HG03175 (cell line): ENCODE results near the gene FMO1.
"Not testable (repeated sequence)": the region's sequence is repeated elsewhere in the genome, so short reads cannot be mapped to it uniquely, and the experiment has no call there.

Experiments used
- ATAC-seq: cut with Tn5 transposase; IDR thresholded peaks from one replicate; pipeline ENCODE4 v1.9.1; 2021; ENCODE audit warnings: mild to moderate bottlenecking, moderate library complexity; ENCODE audit not compliant: unreplicated experiment

The FMO1 gene

DNA sequence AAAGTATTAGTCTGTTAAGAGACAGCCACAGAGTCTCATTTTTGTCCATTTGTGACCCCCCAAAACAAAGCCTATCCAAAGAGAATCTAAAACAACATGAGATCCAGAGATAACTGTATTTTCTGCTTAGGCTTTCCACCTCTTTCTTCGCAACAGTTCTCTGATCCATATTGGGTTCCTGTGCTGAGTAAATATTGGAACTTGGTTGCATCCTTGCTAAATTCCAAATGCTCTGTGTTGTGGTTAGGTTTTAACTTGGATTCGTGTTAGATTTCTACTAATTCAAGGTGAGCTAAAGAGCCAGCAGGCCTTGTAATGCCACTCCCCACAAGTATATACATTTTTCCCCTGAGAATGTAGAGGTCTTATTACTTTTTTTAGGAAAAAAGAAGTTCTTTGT is 29.2 kb downstream of the FMO1 start:
- ATAC-seq: no peak

DNA sequence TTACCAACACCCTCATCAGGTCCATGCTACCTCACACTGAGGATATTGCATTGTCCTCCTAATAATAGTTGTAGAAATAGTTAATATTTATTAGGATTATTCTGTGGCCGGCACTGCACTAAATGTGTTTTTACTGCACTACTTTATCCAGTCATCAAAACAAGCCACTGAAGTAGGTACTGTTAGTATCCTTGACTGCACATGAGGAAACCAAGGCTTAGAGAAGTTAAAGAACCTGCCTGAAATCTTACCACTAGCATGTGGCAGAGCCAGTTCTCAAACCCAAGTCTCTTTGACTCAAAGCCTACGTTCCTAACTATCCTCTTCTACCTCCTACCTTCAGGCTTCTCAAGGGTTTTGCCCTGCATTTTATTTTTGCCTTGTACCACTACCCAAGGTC is 30.9 kb downstream of the FMO1 start:
- no peak for ATAC-seq

DNA sequence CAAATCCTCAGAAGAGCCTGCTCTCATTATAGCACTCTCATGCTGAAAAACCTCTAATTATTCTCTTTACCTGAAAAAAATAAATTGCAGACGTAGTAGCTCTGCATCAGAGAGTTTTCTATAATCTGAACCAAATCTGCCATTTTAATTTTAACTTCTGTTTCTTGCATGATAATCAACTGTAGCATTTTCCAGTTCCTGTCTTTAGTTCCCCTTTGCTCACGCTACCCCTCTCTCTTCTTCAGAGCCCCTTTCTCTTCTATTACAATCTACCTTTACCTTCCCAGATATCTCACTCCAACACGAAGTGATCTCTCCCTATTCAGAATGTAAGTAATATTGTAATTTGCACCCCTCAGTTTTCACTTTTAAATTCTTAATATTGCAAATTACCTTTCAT is 31.4 kb downstream of the FMO1 start:
- ATAC-seq: no peak

DNA sequence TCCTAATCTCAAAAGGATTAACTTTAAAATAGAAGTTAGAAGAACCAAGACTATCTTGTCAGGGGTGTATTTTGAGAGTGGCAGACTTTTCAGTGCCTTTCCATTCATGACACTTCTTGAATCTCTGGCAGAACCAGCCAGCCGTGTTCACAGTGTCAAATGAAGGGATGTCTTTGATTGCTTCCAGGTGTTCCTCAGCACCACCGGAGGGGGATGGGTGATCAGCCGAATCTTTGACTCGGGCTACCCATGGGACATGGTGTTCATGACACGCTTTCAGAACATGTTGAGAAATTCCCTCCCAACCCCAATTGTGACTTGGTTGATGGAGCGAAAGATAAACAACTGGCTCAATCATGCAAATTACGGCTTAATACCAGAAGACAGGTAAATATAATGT is 32.3 kb downstream of the FMO1 start:
- ATAC-seq: no peak

DNA sequence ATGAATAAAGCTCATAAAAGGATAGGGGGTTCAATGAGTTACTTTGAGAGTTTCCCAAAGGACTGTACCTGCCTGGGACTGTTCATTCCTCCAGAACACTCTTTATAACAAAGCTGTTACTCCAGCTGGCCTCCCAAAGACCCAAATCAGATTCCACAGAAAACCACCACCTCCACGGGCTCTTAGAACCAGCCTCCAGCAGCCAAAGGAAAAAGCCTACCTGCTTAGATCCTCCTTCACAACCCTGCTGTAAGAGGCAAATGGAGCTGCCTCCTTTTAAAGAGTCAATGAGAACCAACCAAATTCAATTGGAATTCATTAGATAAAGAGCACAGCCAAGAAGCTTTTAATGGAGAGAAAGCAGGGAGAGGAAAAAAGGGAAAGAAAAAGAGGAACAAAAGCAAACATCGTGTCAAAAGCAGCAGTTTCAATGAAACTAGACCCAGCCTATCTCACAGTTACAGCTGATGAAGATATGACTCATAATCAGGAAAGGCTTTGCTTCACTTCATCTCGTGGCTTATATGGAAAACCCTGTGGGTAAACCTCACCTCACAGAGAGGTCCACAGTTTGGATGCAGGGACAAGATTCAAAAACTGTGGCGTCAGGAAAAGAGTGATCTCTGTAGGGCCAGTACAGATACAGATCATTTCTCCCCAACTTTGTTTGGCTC is 37.9 kb downstream of the FMO1 start:
- ATAC-seq: no peak

DNA sequence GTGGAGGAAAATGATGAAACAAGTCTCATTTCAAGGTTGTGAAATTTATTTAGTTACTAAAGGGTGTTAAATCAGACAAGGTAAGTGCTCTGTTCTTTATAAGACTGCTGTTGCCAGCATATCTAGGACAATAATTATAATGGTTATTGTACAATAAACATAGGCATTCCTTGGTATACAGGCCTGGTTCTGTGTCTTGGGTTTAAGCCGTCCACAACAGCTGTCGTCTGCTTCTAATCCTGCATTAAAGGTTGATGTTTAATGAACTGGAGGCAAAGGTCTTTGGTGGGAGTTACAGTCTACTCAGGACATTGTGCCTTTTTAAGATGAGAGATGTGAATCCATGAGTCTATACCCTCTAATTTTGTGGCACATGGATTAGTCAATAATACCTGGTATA is 42.3 kb downstream of the FMO1 start:
- no peak for ATAC-seq

DNA sequence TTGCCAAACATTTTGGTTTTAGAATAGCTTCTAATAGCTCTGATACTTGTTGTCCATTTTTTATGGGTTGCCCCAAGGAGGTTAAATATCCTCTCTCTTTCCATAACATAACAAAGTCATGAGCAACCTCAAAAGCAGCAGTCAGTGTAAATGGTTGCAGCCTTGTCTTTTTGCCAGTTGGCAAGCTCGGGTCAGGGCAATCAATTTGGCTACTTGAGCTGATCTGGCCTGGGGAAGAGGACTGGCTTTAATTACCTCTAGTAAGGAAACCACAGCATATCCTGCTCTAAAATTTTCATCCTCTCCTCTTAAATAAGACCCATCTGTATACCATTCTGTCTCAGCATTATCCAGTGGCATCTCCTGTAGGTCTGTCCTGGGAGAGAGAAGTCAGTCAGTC is 44.5 kb downstream of the FMO1 start:
- no peak for ATAC-seq

DNA sequence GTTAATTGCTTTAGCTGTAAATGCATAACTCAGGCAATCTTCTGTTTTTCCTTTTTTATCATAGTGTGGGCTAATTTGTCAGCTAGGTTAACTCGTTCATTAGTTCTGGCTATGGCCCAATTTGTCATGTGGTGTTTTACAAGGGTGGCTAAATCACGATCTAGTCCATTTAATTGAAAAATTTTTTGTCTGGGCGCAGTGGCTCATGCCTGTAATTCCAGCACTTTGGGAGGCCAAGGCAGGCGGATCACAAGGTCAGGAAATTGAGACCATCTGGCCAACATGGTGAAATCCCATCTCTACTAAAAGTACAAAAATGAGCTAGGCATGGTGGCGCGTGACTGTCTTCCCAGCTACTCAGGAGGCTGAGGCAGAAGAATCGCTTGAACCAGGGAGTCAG is 47.1 kb downstream of the FMO1 start:
- ATAC-seq: not testable (repeated sequence)

DNA sequence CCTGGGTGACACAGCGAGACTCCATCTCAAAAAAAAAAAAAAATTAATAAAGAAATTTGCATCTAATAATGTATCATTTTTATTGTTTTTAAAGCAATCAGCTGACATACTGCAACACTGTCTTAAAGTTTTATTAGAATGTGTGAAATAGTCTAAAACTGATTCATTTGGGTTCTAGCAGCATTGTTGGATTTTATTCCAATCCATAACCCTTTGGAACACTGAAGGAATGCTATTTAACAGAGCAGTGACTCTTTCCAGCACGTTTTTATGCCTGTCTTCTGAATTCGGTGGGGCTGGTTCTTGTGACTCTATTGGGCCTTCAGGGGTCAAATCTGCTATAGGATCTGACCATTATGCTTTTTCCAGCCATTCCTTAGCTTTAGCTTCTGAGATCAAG is 47.5 kb downstream of the FMO1 start:
- ATAC-seq: no peak

DNA sequence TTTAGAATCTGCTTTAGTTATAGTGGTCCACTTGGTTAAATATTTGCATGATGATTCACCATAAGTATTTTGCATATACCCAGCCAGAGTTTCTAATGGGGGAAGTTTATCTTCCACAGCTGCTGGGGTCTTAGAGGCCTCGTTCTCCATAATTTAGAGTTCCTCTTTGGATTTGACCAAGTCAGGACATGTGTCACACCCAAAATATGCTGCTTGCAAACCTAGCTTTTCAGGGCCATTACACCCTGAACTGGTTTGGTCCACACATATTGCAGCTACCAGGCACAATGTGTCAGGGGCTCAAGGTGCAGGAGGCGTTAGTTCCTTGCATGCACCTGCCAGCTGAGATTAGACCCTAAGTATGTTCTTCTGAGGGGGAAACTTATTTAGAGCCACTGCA is 48.6 kb downstream of the FMO1 start:
- no peak for ATAC-seq

DNA sequence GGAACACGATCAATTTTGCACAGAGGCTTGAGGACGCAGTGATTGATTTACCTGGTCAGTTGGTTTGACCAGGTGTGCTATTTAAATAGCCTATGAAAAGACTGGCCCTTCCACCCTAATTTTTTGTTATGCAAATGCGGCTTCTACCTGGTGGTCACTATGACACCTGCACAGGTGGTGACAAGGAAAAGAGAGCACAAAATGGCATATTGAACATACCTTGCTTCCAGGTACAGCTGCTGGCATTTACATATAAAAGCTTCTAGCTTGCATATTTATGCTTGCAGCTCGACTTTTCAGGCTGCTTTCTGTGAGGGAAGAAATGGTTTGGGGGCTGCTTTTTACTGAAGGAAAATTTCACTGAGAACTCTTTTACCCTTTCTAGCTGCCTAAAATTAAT is 50.4 kb downstream of the FMO1 start:
- no peak for ATAC-seq

DNA sequence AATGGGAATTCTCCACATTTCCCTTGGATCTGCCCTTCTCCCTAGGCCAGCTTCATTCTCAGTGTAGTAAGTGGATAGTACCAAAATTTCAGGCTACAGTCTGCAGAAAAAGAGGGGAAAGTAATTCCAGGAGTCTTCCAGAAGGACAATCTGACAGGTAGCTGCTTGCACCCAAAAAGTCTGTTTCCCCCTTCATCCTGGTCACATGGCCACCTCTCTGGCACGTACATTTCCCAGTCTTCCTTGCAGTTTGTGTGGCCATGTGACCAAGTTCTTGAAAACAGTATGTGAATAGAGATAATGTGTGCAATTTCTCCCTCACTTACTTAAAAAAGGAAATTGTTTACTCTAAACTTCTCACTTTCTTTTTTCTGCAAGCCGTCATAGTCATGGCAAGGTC is 51.0 kb downstream of the FMO1 start:
- ATAC-seq: no peak

DNA sequence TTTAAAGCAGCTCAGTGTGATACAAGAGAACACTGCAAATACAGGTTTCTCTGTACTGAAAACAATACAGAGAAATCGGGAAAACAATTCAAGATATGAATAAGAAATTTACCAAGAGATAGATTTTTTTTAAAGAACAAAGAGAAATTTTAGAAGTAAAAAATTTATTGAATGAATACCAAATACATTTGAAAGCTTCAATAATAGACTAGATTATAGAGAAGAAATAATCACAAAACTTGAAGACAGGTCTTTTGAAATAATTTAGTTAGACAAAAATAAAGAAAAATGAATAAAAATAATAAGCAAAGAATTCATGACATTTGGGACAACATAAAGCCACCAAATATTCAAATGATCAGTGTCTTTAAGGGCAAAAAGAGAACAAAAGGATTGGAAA is 52.1 kb downstream of the FMO1 start:
- ATAC-seq: no peak

DNA sequence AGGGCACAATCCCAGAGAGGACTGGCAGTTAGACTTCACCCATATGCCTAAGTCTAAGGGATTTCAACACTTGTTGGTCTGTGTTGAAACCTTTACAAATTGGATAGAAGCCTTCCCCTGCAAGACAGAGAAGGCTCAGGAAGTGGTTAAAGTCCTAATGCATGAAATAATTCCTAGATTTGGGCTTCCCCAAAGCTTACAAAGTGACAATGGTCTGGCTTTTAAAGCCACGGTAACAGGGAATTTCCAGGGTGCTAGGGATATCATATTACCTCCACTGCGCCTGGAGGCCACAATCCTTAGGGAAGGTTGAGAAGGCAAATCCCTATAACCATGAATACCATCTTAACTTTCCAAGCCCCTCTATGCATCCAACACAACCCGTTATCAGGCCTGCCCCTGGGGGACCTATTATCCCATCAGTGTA is 62.4 kb downstream of the FMO1 start:
- ATAC-seq: no peak

DNA sequence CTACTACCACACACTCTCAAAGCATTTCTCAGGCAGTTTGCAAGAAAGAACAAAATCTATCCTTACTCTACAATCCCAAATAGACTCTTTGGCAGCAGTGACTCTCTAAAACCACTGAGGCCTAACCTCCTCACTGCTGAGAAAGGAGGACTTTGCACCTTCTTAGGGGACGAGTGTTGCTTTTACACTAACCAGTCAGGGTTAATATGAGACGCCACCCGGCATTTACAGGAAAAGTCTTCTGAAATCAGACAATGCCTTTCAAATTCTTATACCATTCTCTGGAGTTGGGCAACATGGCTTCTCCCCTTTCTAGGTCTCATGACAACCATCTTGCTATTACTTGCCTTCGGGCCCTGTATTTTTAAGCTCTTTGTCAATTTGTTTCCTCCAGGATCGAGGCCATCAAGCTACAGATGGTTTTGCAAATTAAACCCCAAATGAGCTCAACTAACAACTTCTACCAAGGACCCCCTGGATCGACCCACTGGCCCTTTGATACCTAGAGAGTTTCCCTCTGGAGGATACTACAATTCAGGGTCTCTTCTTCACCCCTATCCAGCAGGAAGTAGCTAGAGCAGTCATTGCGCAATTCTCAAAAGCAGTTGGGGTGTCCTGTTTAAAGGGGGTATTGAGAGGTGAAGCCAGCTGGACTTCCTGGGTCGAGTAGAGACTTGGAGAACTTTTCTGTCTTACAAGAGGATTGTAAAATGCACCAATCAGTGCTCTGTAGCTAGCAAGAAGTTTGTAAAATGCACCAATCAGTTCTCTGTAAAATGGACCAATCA is 63.7 kb downstream of the FMO1 start:
- ATAC-seq: no peak

DNA sequence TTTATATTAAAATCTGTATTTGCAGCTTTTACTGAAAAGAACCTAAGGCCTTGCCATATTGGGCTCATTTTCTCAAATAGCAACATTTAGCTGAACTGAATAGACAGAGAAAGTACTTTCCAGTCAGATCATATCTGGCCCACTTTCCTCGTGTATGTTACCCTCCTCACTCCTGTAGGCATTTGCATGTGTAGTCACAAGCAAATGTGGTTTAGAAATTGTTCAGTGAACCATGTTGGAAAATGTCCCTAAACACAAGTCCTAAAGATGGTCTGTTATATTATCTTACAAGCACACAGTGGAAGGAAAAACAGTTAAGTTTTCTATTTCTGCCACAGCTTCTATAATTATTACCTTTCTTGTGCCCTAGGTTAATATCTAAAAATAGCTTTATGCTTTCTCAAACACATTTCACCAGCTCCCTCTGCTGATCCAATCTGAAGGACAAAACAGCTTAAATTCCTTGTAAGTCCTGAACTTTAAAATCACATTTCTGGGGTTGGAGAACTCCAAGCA is 65.1 kb downstream of the FMO1 start:
- ATAC-seq: peak; percentile 28

DNA sequence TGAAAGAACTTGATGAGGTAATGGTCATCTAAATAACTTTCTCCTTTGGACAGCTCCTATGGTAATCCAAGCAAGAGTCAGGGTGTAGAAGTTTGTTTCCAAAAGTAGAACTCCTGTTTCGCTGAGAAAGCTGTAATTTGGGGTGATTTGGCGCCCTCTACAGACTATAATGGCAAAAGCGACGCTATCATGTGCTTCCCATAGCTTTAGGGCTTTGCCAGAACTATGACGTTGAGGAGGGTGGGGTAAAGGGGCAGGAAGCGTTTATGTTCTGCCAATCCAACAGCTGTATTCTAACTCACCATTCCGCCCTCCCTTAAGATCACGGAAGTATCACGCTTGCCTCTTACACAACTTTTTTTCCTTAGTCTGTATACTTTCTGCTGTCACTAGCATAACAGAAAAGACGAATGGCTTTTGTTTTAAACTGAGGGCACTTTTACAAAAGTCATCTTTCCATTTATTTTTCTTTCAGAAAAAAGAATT is 65.6 kb downstream of the FMO1 start, which contains the start of gene FMO4:
TSS of gene FMO4 (plus strand) at position 349 of the 486 bp plus-strand sequence. CDS start 5,643 bp downstream, outside the sequence.
- ATAC-seq: peak; percentile 100

DNA sequence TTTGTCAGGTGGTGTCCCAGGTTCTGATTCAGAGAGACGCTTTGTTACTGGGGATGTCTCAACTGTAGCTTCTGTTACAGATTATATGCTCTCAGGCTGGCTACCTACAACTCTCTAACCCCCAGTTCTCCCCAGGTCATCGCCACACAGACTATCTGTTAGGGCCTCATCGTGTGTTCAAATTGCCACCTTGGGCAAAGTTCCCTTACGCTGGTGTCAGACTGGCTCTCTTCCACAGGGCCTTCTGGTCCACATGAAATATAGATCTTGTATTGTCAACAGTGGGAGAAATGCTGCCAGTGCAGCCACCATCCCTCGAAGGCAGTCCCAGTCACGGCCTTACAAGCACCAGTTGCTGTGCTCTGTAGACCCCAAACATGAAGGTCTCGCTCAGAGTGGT is 81.0 kb downstream of the FMO1 start:
- ATAC-seq: no peak

DNA sequence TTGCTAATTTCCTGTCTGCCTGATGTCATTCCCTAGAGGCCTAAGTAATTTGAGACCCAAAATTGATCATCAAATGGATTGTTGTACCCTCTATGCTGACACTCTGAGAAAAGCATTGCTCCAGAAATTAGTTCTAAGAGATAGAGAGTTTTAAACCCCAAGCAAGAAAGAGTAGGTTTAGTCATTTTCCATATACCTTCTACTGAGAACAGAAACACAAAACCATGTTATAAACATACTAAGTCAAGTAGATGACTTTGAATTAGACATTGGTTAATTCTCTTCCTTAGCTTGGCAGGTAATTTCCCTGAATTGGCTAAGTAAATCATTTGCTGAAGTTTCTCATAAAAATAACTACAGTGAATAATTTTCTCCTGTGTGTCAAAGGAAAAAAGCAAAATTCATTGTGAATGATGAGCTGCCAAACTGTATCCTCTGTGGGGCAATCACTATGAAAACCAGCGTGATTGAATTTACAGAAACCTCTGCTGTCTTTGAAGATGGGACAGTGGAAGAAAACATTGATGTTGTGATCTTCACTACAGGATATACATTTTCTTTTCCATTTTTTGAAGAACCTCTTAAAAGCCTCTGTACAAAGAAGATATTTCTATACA is 85.8 kb downstream of the FMO1 start:
- ATAC-seq: no peak
